A549 (cell line): ENCODE measurements around the gene PLEKHA7. TPM values are rescaled to one million over a fixed set of nuclear protein-coding genes. Genes with fewer than 3 reads are reported as not detected.

Experiments used
- ATAC-seq, 2 experiments: fragments of 200-7000 bp in 1 of 2; fragments of >200 bp in 1 of 2; cut with Nextera tagmentation in 1 of 2; cut with Tn5 transposase in 1 of 2; 3 replicates each; pipeline versions ENCODE4 v1.8.0 to v1.9.1; 2018 to 2020; ENCODE audit warnings: mild to moderate bottlenecking in 1 of 2, moderate library complexity in 1 of 2
- CTCF ChIA-PET: fragments of 300-600 bp; sonication (Branson Sonifier 250); formaldehyde crosslinking; extraction: SDS; loops from one replicate; lab custom pipeline; 2021; ENCODE audit warnings: antibody characterized with exemption, inconsistent platforms; lab: Yijun Ruan, JAX
- POLR2A ChIA-PET: fragments of 350-600 bp; formaldehyde crosslinking; extraction: SDS; loops from one replicate; lab custom pipeline; 2021; ENCODE audit warnings: antibody characterized with exemption, inconsistent platforms; lab: Yijun Ruan, JAX
- DNase-seq, 2 experiments: peaks; one replicate each; pipeline versions ENCODE4 v3.0.0 to v3.0.0-alpha.2; 2011 to 2016; ENCODE audit warnings: low read depth in 1 of 2, low spot score in 1 of 2
- FAIRE-seq: peaks from 2 replicates; lab custom pipeline; 2011; peaks lifted over from hg19 to GRCh38; lab: Jason Lieb, UNC
- H3K27ac ChIP-seq, 2 experiments: fragments of >200 bp; sonication (Bioruptor Twin); formaldehyde crosslinking; 3 replicates each; pipeline ENCODE4 v1.5.1; 2016 to 2017
- H3K4me1 ChIP-seq: fragments of >200 bp; sonication (Bioruptor Twin); formaldehyde crosslinking; 3 replicates; pipeline ENCODE4 v1.6.1; 2016
- H3K4me2 ChIP-seq: fragments of >200 bp; sonication (Bioruptor Twin); formaldehyde crosslinking; 3 replicates; pipeline ENCODE4 v1.6.1; 2016
- H3K4me3 ChIP-seq: fragments of >200 bp; sonication (Bioruptor Twin); formaldehyde crosslinking; 3 replicates; pipeline ENCODE4 v1.5.1; 2016
- H3K9me3 ChIP-seq: fragments of >200 bp; sonication (Bioruptor Twin); formaldehyde crosslinking; 3 replicates; pipeline ENCODE4 v1.6.1; 2016
- BHLHE40 ChIP-seq: IDR thresholded peaks from 2 replicates; pipeline ENCODE4 v1.6.1; 2012; ENCODE audit warnings: low read depth, low read length, inconsistent platforms
- CBX2 ChIP-seq: fragments of 200-600 bp; sonication (generic); IDR thresholded peaks from 2 replicates; pipeline ENCODE4 v1.6.1; 2016; ENCODE audit warnings: low read depth, mild to moderate bottlenecking, borderline replicate concordance
- CBX8 ChIP-seq: fragments of 200-600 bp; sonication (generic); IDR thresholded peaks from 2 replicates; pipeline ENCODE4 v1.6.1; 2016
- CHD4 ChIP-seq: fragments of 200-600 bp; sonication (generic); IDR thresholded peaks from 2 replicates; pipeline ENCODE4 v1.6.1; 2016; ENCODE audit warnings: antibody characterized with exemption, mild to moderate bottlenecking, borderline replicate concordance
- ESRRA ChIP-seq: fragments of 150-350 bp; IDR thresholded peaks from 2 replicates; pipeline ENCODE4 v1.6.1; 2014; ENCODE audit warnings: mild to moderate bottlenecking, low read length, borderline replicate concordance
- GATA3 ChIP-seq: IDR thresholded peaks from 2 replicates; pipeline ENCODE4 v1.6.1; 2012; ENCODE audit warnings: borderline replicate concordance
- HEYL ChIP-seq: fragments of 250-450 bp; sonication (Bioruptor Pico); IDR thresholded peaks from 2 replicates; pipeline ENCODE4 v1.8.0; 2021; ENCODE audit warnings: mild to moderate bottlenecking, moderate library complexity
- JUN ChIP-seq, 2 experiments: fragments of >200 bp; sonication (Bioruptor Twin); formaldehyde crosslinking; IDR thresholded peaks; 2 replicates in 1 of 2; 3 replicates in 1 of 2; pipeline ENCODE4 v1.6.1; 2016 to 2017
- MAFK ChIP-seq: fragments of 450-650 bp; IDR thresholded peaks from 2 replicates; pipeline ENCODE4 v1.6.1; 2014; ENCODE audit not compliant: partially characterized antibody
- MAZ ChIP-seq: fragments of 150-350 bp; IDR thresholded peaks from 2 replicates; pipeline ENCODE4 v1.6.1; 2014; ENCODE audit warnings: antibody characterized with exemption, low read depth, low read length, borderline replicate concordance
- NFE2L2 ChIP-seq: fragments of 150-350 bp; conservative IDR thresholded peaks from 2 replicates; pipeline ENCODE4 v1.6.1; 2014; ENCODE audit warnings: low read length
- PHF8 ChIP-seq: fragments of 200-600 bp; sonication (generic); IDR thresholded peaks from 2 replicates; pipeline ENCODE4 v1.6.1; 2016; ENCODE audit warnings: low read depth, mild to moderate bottlenecking, antibody characterized with exemption, moderate library complexity, borderline replicate concordance
- RAD21 ChIP-seq, 2 experiments: fragments of >200 bp in 1 of 2; sonication (Bioruptor Twin) in 1 of 2; formaldehyde crosslinking in 1 of 2; IDR thresholded peaks in 1 of 2; conservative IDR thresholded peaks in 1 of 2; 2 replicates in 1 of 2; 3 replicates in 1 of 2; pipeline ENCODE4 v1.6.1; 2012 to 2018; ENCODE audit warnings: inconsistent platforms in 1 of 2
- RARB ChIP-seq: fragments of 250-450 bp; sonication (Bioruptor Pico); IDR thresholded peaks from 2 replicates; pipeline ENCODE4 v1.8.0; 2021; ENCODE audit warnings: mild to moderate bottlenecking, moderate library complexity
- RFX5 ChIP-seq: fragments of 450-650 bp; IDR thresholded peaks from 2 replicates; pipeline ENCODE4 v1.7.1; 2014; ENCODE audit warnings: antibody characterized with exemption, mild to moderate bottlenecking, moderate library complexity
- RNF2 ChIP-seq: fragments of 200-600 bp; sonication (generic); IDR thresholded peaks from 2 replicates; pipeline ENCODE4 v1.6.1; 2016; ENCODE audit warnings: low read depth, mild to moderate bottlenecking, antibody characterized with exemption, moderate library complexity, borderline replicate concordance
- TFCP2L1 ChIP-seq: fragments of 250-450 bp; sonication (Bioruptor Pico); IDR thresholded peaks from 2 replicates; pipeline ENCODE4 v1.5.0; 2021; ENCODE audit warnings: mild to moderate bottlenecking
- ZC3H11A ChIP-seq: fragments of 450-650 bp; IDR thresholded peaks from 2 replicates; pipeline ENCODE4 v1.6.1; 2014; ENCODE audit warnings: antibody characterized with exemption, mild to moderate bottlenecking
- ZNF302 ChIP-seq: fragments of 250-450 bp; sonication (Bioruptor Pico); IDR thresholded peaks from 2 replicates; pipeline ENCODE4 v1.9.0; 2021; ENCODE audit warnings: inconsistent platforms, mild to moderate bottlenecking, moderate library complexity
- ZSCAN20 ChIP-seq: fragments of 250-450 bp; sonication (Bioruptor Pico); IDR thresholded peaks from 2 replicates; pipeline ENCODE4 v1.8.0; 2022; ENCODE audit warnings: mild to moderate bottlenecking, moderate library complexity
- WGBS: methylation state at CpG from one replicate; pipeline ENCODE4 v1.1.6; 2017; ENCODE audit errors: missing lambda C conversion rate; 5-methylcytosine and 5-hydroxymethylcytosine counted together
- polyA plus RNA-seq, 4 experiments: library from polyadenylated mRNA; depleted of rRNA in 3 of 4; stranded (reverse); fragments of >200 nt; fragmentation: RNase III in 1 of 4; extraction: RNeasy Plus Mini Kit Qiagen cat#74134 plus additional on column Dnase treatment in 1 of 4; gene quantifications; 2 replicates in 3 of 4; 3 replicates in 1 of 4; pipeline ENCODE4 v1.2.3, GENCODE V29; 2011 to 2017
- TF ChIP-seq, protein P1 (sequence below): fragments of >200 bp; sonication (Bioruptor Twin); formaldehyde crosslinking; IDR thresholded peaks from 3 replicates; pipeline ENCODE4 v1.6.1; 2016
- TF ChIP-seq, protein P2 (sequence below): IDR thresholded peaks from 2 replicates; pipeline ENCODE4 v1.6.1; 2012
- TF ChIP-seq, protein P3 (sequence below): fragments of 200-600 bp; sonication (generic); IDR thresholded peaks from 2 replicates; pipeline ENCODE4 v1.6.1; 2016; ENCODE audit warnings: antibody characterized with exemption, mild to moderate bottlenecking, moderate library complexity

The PLEKHA7 gene
- polyA plus RNA-seq, 2 of the 4 experiments (the other 2 are of a cell fraction) = 8.7 to 13.8 TPM

DNA sequence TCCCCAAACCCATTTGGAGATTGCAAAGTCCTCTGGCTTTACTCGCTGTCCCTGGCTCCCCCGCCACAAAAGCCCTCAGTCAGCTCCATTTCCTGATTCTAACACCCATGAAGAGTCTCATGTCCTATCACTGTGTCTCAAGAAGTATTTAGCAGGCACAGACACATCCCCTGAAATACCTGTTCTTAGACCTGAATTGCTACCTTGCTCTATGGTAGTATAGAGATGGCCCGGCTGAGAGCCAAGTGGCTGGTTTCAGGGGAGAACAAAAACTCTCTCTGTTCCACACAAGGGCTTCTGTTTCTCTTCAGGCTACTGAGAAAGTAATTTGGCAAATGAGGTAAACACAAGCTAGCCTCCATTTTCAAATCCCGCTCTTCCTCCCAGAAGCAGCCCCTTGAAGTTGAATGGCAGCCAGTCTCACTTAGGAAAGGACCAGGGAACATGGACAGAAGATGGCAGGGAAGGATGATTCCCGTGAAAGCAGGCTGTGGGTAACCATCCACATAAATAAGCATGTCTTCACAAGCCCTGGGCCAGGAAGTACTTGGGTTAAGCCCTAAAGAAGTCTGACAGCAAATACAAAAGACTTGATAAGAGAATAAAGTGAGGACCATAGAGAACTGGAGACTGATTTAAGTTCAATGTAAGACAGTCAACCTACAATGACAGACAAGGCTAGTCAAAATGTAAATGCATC lies 138.0 kb downstream of the PLEKHA7 start:
- no peak for DNase-seq
- FAIRE-seq = no peak
- Histone ChIP-seq H3K9me3 (no peaks in the 10 kb centered on the region), H3K27ac (no peak overlapping the region), H3K4me3 (no peak overlapping the region), H3K4me1 (no peaks in the 10 kb centered on the region), H3K4me2 (no peak overlapping the region)
- TF ChIP-seq RAD21 (conservative IDR thresholded peaks at IDR 0.05 in 1 of 2, IDR thresholded peaks at IDR 0.05 in 1 of 2) (no peak), ESRRA (no peak), RNF2 (no peak), JUN (IDR thresholded peaks at IDR 0.05) (no peak), ZSCAN20 (CRISPR knock-in tag) (no peak), ZC3H11A (no peak), GATA3 (no peak), CBX8 (no peak), BHLHE40 (no peak), RARB (CRISPR knock-in tag) (no peak), MAFK (no peak), TFCP2L1 (CRISPR knock-in tag) (no peak)
- TF ChIP-seq, protein P1, sequence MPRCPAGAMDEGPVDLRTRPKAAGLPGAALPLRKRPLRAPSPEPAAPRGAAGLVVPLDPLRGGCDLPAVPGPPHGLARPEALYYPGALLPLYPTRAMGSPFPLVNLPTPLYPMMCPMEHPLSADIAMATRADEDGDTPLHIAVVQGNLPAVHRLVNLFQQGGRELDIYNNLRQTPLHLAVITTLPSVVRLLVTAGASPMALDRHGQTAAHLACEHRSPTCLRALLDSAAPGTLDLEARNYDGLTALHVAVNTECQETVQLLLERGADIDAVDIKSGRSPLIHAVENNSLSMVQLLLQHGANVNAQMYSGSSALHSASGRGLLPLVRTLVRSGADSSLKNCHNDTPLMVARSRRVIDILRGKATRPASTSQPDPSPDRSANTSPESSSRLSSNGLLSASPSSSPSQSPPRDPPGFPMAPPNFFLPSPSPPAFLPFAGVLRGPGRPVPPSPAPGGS = no peak
- TF ChIP-seq, protein P2, sequence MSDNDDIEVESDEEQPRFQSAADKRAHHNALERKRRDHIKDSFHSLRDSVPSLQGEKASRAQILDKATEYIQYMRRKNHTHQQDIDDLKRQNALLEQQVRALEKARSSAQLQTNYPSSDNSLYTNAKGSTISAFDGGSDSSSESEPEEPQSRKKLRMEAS = no peak
- TF ChIP-seq, protein P3, sequence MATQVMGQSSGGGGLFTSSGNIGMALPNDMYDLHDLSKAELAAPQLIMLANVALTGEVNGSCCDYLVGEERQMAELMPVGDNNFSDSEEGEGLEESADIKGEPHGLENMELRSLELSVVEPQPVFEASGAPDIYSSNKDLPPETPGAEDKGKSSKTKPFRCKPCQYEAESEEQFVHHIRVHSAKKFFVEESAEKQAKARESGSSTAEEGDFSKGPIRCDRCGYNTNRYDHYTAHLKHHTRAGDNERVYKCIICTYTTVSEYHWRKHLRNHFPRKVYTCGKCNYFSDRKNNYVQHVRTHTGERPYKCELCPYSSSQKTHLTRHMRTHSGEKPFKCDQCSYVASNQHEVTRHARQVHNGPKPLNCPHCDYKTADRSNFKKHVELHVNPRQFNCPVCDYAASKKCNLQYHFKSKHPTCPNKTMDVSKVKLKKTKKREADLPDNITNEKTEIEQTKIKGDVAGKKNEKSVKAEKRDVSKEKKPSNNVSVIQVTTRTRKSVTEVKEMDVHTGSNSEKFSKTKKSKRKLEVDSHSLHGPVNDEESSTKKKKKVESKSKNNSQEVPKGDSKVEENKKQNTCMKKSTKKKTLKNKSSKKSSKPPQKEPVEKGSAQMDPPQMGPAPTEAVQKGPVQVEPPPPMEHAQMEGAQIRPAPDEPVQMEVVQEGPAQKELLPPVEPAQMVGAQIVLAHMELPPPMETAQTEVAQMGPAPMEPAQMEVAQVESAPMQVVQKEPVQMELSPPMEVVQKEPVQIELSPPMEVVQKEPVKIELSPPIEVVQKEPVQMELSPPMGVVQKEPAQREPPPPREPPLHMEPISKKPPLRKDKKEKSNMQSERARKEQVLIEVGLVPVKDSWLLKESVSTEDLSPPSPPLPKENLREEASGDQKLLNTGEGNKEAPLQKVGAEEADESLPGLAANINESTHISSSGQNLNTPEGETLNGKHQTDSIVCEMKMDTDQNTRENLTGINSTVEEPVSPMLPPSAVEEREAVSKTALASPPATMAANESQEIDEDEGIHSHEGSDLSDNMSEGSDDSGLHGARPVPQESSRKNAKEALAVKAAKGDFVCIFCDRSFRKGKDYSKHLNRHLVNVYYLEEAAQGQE = no peak
- 92% methylated on average over 5 of the region's 5 CpGs for WGBS
- ChIA-PET POLR2A (no interaction called here), CTCF (interaction anchor here (1.7 to 2.5 kb wide), 2 partner anchors 56 to 91 kb away, joined by 5 to 6 read pairs; no protein-coding TSS in a partner anchor)
- no peak for ATAC-seq

DNA sequence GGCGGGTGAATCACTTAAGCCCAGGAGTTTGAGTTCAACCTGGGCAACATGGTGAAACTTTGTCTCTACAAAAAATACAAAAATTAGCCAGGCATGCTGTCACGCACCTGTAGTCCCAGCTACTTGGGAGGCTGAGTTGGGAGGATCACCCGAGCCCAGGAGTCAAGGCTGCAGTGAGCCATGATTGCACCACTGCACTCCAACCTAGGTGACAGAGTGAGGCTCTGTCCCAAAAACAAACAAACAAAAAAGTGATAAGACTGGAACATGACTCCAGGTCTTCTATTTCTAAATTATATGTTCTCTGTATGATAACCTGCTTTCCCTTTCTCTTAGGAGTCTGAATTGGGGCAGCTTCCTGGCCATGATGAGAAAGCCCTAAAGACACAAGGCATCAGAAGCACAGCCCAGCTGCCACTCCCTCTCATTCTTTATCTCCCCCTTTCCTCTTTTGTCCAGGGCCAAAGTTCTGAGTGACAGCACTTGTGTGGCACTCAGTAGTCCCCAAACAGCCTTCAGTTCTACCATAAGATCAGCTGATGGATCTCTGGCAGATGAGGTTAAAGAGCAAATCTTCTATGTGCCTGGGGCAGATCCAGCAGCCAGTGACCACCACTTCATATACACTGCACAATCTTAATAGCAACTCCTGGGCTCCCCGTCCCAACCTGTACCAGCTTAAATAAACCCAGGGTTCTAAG lies 139.8 kb downstream of the PLEKHA7 start:
- TF ChIP-seq RFX5 (no peak), RAD21 (conservative IDR thresholded peaks at IDR 0.05 in 1 of 2, IDR thresholded peaks at IDR 0.05 in 1 of 2) (no peak), HEYL (no peak), NFE2L2 (no peak)
- TF ChIP-seq, all 56 proteins: peak for 0
- ATAC-seq (no peak), FAIRE-seq (no peak), DNase-seq (no peak)
- H3K27ac ChIP-seq = no peak overlapping the region
- POLR2A ChIA-PET = no interaction called here
- H3K4me3 ChIP-seq = no peak overlapping the region
- H3K4me2 ChIP-seq = no peak overlapping the region
- no peaks in the 10 kb centered on the region for H3K9me3 ChIP-seq
- 100% methylated on average over 4 of the region's 4 CpGs for WGBS
- no peaks in the 10 kb centered on the region for H3K4me1 ChIP-seq
- CTCF ChIA-PET = interaction anchor here (0.9 to 2.5 kb wide), 3 partner anchors 54 to 646 kb away, joined by 4 to 6 read pairs (median 5); no protein-coding TSS in a partner anchor

DNA sequence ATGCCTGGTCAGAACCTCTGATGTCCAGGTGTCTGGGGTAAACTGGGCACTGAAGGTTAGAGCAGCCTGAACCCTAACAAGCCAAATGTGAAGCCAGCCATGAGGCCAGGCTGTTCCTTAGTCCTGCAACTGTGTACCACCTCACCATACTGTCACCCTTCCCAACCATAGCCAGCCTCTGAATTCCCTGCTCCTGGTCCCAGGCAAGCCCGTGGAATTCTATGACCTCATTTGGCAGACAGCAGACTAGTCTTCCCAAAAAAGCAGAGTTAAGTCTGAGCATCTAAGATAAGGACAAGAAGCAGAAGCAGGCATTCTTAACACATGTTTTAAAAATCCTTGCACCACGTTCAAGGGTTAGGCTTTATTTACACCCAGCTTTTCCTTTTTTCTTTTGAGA lies 140.9 kb downstream of the PLEKHA7 start:
- H3K9me3 ChIP-seq = no peaks in the 10 kb centered on the region
- no peak overlapping the region for H3K27ac ChIP-seq
- H3K4me2 ChIP-seq = no peak overlapping the region
- TF ChIP-seq ZNF302 (CRISPR knock-in tag) (no peak), TFCP2L1 (CRISPR knock-in tag) (no peak), MAZ (no peak), PHF8 (no peak), CBX2 (no peak), CHD4 (no peak)
- no peak overlapping the region for H3K4me3 ChIP-seq
- DNase-seq (no peak), FAIRE-seq (no peak), ATAC-seq (no peak)
- no peaks in the 10 kb centered on the region for H3K4me1 ChIP-seq
- ChIA-PET CTCF (no interaction called here), POLR2A (no interaction called here)
- 66% methylated on average over 2 of the region's 2 CpGs for WGBS
